ENCODE results near the gene VPS8. TPM values are rescaled to one million over a fixed set of nuclear protein-coding genes. Genes with fewer than 3 reads are reported as not detected.

VPS8 gene
- total RNA-seq, 4 donors from 2014 or later: 23.7 to 61.8 (median 37.1) TPM

GRCh38 chr3:185087419-185087818, 275.5 kb downstream of the VPS8 start:
- no peaks in the 10 kb centered on the region for H3K36me3 ChIP-seq
- H3K27me3 ChIP-seq: no peaks in the 10 kb centered on the region
- no peaks in the 10 kb centered on the region for H3K4me1 ChIP-seq
- H3K9me3 ChIP-seq: no peaks in the 10 kb centered on the region
- 64 to 78% methylated on average over 3 of the region's 3 CpGs for WGBS, 2 donors
- intact Hi-C loops (cut with DNase I): no loop called here
- TF ChIP-seq POLR2A (IDR thresholded peaks at IDR 0.05): no peak
- no peak for TF ChIP-seq CTCF (IDR thresholded peaks at IDR 0.05)
- DNase-seq: no peak
- H3K27ac ChIP-seq: no peak overlapping the region
- no peak overlapping the region for H3K4me3 ChIP-seq

GRCh38 chr3:185089343-185089742, 277.4 kb downstream of the VPS8 start:
- DNase-seq: no peak
- Histone ChIP-seq H3K27ac (no peak overlapping the region), H3K4me1 (no peaks in the 10 kb centered on the region), H3K36me3 (no peaks in the 10 kb centered on the region), H3K27me3 (no peaks in the 10 kb centered on the region), H3K9me3 (no peaks in the 10 kb centered on the region), H3K4me3 (no peak overlapping the region)
- WGBS, 2 donors: 59 to 65% methylated on average over 2 of the region's 2 CpGs
- no peak for TF ChIP-seq POLR2A (IDR thresholded peaks at IDR 0.05)
- TF ChIP-seq CTCF (IDR thresholded peaks at IDR 0.05): no peak
- intact Hi-C loops (cut with DNase I): no loop called here

- H3K27ac ChIP-seq: no peak overlapping the region
- H3K4me3 ChIP-seq: no peak overlapping the region
- no peak for DNase-seq
- TF ChIP-seq CTCF (IDR thresholded peaks at IDR 0.05) (no peak), POLR2A (IDR thresholded peaks at IDR 0.05) (no peak)
- intact Hi-C loops (cut with DNase I): no loop called here
- H3K27me3 ChIP-seq: no peaks in the 10 kb centered on the region
- no peaks in the 10 kb centered on the region for H3K36me3 ChIP-seq
- no peaks in the 10 kb centered on the region for H3K4me1 ChIP-seq
- H3K9me3 ChIP-seq: no peaks in the 10 kb centered on the region
Measured at GRCh38 chr3:185089751-185090150, 277.8 kb downstream of the VPS8 start.

- H3K4me1 ChIP-seq: no peaks in the 10 kb centered on the region
- no peaks in the 10 kb centered on the region for H3K9me3 ChIP-seq
- no peak overlapping the region for H3K4me3 ChIP-seq
- TF ChIP-seq POLR2A (IDR thresholded peaks at IDR 0.05): no peak
- TF ChIP-seq CTCF (IDR thresholded peaks at IDR 0.05): no peak
- no peak for DNase-seq
- intact Hi-C loops (cut with DNase I): no loop called here
- H3K27me3 ChIP-seq: no peaks in the 10 kb centered on the region
- no peak overlapping the region for H3K27ac ChIP-seq
- 75 to 80% methylated on average over 4 of the region's 4 CpGs for WGBS, 2 donors
- H3K36me3 ChIP-seq: no peaks in the 10 kb centered on the region
Measured at GRCh38 chr3:185090811-185091210, 278.8 kb downstream of the VPS8 start.

- H3K27ac ChIP-seq: no peak overlapping the region
- H3K27me3 ChIP-seq: no peaks in the 10 kb centered on the region
- intact Hi-C loops (cut with DNase I): no loop called here
- no peaks in the 10 kb centered on the region for H3K36me3 ChIP-seq
- TF ChIP-seq POLR2A (IDR thresholded peaks at IDR 0.05) (no peak), CTCF (IDR thresholded peaks at IDR 0.05) (no peak)
- no peaks in the 10 kb centered on the region for H3K9me3 ChIP-seq
- no peaks in the 10 kb centered on the region for H3K4me1 ChIP-seq
- H3K4me3 ChIP-seq: no peak overlapping the region
- DNase-seq: no peak
Measured at GRCh38 chr3:185093116-185093515, 281.1 kb downstream of the VPS8 start.

Data from esophagus squamous epithelium (tissue), 5 donors.